Retinal pigment epithelial cell (primary cell): ENCODE measurements around the gene MYO1C.

ENCODE experiments used
- DNase-seq: peaks from one replicate; pipeline ENCODE4 v3.0.0-alpha.2; 2010; ENCODE audit warnings: low read depth
- H3K4me3 ChIP-seq: 2 replicates; pipeline ENCODE4 v1.5.1; 2011; ENCODE audit warnings: mild to moderate bottlenecking, low read length, control low read depth, moderate library complexity
- TF ChIP-seq, protein P1 (sequence below): conservative IDR thresholded peaks from 2 replicates; pipeline ENCODE4 v1.5.1; 2011; ENCODE audit warnings: low read depth, low read length, control low read depth, inconsistent platforms

Gene MYO1C

DNA sequence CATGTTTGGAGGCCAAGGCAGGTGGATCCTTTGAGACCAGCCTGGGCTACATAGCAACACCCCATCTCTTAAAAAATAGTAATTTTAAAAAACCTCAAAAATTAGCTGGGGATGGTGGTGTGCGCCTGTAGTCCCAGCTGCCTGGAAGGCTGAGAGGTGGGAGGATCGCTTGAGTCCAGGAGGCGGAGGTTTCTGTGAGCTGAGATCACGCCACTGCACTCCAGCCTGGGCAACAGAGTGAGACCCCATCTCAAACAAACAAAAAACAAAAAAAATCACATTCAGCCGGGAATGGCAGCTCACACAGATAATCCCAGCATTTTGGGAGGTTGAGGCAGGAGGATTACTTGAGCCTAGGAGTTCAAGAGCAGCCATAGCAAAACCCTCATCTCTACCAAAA, 76.1 kb downstream of the MYO1C start:
- TF ChIP-seq, protein P1, sequence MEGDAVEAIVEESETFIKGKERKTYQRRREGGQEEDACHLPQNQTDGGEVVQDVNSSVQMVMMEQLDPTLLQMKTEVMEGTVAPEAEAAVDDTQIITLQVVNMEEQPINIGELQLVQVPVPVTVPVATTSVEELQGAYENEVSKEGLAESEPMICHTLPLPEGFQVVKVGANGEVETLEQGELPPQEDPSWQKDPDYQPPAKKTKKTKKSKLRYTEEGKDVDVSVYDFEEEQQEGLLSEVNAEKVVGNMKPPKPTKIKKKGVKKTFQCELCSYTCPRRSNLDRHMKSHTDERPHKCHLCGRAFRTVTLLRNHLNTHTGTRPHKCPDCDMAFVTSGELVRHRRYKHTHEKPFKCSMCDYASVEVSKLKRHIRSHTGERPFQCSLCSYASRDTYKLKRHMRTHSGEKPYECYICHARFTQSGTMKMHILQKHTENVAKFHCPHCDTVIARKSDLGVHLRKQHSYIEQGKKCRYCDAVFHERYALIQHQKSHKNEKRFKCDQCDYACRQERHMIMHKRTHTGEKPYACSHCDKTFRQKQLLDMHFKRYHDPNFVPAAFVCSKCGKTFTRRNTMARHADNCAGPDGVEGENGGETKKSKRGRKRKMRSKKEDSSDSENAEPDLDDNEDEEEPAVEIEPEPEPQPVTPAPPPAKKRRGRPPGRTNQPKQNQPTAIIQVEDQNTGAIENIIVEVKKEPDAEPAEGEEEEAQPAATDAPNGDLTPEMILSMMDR = no peak
- H3K4me3 ChIP-seq = no peak overlapping the region
- DNase-seq = no peak

DNA sequence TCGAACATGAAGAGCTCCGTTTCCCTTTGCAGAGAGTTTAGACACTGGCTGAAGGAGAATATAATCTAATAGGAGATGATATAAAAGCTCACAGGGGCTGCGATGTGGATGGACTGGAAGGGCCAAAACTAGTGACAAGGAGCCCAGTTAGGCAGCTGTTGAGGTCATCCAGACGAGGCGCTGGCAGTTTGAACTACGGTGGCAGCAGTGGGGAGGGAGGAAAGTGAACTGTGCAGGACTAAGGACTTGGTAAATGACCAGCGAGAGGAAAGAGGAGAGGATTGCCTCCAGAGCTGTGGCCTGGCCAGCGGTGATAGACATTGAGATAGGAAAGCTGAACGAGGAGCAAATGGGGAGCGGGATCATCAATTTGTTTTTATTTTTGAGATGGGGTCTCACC, 77.9 kb downstream of the MYO1C start:
- no peak overlapping the region for H3K4me3 ChIP-seq
- TF ChIP-seq, protein P1 = no peak
- no peak for DNase-seq
